Middle frontal gyrus (tissue), 1 donor: ENCODE data around the gene KMT2C.
"Not testable (repeated sequence)": the region's sequence is repeated elsewhere in the genome, so short reads cannot be mapped to it uniquely, and the experiment has no call there.

Experiments used
- DNase-seq: peaks from one replicate; pipeline ENCODE4 v3.0.0-alpha.2; 2015; ENCODE audit warnings: low spot score; ENCODE audit errors: extremely low spot score

KMT2C gene

DNA sequence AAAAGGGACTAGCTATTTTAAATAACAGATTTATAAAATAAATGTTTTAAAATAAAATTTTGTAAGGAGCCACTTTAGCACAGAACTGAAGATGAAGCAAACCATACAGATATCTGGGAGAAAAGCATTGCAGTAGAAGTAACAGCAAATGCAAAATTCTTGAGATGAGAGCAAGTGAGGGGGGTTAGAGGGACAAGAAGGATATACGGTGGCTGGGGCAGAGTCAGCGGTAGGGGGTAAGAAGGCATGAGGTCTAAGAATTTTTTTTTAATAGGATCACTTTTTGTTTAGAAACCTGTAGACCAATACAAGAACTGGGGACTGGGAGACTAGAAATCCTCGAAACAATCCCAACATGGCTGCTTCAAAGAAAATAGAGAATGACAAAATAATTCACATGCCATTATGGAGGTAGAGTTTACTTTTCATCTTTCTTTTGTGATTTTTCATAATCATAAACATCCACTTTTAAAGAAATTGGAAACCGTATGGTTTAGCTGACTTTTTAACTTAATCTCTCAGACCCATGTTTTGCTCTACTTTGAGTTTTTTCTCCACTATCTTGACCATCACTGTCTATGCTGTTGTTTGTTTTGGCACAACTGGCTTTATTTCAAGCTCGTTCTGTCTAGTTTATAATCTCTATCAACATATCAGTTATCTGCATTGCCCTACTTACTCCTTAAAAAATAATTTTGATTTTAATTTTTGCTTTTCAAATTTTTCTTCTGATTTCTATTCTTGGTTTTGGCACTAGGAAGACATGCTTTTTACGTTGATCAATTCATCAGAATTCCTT lies 73.5 kb downstream of the KMT2C start:
- no peak for DNase-seq

GRCh38 chr7:152355474-152356057 lies 80.2 kb downstream of the KMT2C start:
- no peak for DNase-seq

DNA sequence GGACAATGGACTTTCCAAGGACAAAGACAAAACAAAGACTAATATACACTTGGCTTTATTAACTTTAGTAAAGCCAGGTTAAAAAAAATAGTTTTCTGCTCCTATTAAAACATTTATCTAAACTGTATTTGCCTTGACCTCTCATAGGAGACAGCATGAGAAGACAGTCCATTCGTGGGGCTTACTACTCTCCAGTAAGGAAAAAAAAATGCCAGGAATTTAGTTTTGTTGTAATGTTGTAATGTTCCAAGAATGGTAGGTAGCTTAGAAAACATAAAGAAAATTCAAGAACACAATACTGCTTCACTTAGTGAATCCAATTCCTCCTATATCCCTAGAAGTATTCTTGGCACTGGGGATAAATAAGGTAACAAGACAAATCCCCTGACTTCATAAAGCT lies 81.7 kb downstream of the KMT2C start:
- DNase-seq: no peak

DNA sequence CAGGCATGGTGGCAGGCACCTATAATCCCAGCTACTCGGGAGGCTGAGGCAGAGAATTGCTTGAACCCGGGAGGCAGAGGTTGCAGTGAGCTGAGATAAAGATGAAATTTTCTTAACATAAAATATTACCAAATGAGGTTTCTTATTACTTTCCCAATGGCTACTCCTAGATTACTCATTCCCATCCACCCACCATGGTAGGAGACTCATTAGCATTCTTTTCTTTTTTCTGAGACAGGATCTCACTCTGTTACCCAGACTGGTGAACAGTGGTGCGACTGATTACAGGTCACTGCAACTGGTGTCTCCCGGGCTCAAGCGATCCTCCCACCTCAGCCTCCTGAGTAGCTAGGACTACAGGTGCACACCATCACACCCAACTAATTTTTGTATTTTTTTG lies 82.5 kb downstream of the KMT2C start:
- not testable (repeated sequence) for DNase-seq

DNA sequence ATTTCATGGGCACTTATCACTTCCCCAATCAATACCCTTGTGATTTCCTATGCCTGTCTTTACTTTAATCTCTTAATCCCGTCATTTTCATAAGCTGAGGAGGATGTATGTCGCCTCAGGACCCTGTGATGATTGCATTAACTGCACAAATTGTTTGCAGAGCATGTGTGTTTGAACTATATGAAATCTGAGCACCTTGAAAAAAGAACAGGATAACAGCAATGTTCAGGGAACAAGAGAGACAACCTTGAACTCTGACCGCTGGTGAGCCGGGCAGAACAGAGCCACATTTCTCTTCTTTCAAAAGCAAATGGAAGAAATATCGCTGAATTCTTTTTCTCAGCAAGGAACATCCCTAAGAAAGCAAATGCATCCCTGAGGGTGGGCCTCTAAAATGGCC lies 84.1 kb downstream of the KMT2C start:
- not testable (repeated sequence) for DNase-seq

DNA sequence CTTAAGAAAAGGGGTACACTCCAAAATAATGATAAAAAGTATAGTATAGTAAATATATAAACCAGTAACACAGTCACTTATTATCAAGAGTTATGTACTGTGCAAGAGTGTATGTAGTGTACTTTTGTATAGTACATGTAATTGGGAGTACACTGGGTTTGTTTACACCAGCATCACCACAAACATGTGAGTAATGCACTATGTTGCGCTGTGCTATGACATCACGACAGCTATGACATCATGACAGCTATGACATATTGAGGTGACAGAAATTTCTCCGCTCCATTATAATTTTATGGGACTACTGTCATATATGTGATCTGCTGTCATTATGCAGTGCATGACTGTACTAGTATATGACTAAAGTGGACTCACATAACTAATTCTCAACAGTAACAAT lies 84.6 kb downstream of the KMT2C start:
- no peak for DNase-seq

- no peak for DNase-seq
Observed at GRCh38 chr7:152347888-152348287, 87.9 kb downstream of the KMT2C start.

- no peak for DNase-seq
Observed at GRCh38 chr7:152344253-152344652, 91.5 kb downstream of the KMT2C start.

DNA sequence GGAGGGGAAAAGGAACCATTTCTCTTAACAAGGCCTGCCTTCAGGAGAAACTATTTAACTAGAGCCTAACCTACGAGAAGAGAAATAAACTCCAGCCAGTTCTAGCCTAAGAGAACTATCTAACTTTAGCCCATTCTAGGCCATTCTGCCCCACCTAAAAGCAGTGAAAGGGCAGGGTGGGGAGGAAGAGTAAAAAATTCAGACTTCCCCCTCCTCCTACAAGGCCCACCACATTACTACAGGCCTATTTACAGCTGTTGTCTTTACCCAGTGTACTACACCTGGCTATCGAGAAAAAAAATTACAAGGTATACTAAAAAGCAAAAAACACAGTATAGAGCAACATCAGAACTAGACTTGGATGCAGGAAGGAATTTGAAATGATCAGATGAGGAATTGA lies 93.0 kb downstream of the KMT2C start:
- no peak for DNase-seq

DNA sequence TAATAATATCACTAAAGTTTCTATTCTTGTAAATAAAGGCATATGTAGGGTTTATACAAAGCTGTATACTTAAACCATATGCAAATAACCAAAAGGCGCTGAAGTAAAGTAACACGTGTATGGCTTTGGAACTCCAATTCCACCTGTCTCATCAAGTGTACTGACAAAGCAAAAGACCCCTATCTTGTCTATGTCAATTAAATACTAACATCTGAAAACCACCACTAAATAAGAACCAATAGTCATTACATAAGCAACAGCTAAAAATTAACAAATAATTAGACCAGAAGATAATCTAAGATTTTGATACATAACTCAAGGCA lies 93.9 kb downstream of the KMT2C start:
- DNase-seq: no peak

DNA sequence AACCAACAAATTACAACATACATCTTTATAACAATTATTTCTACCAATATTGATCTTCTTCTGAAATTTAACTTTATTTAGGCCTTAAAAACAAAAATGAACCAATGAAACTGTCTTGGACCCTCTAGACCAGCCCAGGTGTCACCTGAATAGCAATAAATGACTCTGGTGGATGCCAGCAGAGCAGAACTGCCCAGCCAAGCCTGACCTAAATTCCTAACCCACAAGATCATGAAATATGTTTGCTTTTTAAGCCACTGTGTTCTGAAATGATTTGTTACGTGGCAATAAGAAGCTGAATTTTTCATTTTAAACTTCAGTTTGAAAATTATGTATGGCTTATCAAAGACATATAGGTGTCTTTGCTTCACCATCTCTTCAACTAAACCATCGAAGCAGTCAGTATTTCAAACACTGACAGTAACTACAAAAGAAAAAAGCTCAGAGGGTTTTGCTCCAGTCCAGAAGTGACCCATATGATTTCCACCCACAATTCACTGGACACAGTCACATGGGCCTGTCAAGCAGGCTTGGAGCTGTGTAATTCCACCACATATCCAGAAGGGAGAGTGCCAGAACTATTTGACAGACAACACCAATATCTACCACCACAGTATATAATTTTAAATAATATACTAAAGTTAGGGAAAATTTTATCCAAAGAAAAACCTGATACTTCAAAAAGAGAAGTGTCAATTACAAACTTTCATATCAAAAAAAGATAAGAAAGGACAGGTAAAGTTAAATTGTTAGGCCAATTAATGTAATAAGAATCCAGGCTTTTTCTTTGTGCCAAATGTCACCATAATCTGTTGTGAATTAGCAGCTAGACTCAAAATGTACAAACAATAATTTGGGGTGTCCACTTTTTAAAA lies 94.5 kb downstream of the KMT2C start:
- DNase-seq: no peak

- no peak for DNase-seq
Observed at GRCh38 chr7:152340161-152340560, 95.6 kb downstream of the KMT2C start.

DNA sequence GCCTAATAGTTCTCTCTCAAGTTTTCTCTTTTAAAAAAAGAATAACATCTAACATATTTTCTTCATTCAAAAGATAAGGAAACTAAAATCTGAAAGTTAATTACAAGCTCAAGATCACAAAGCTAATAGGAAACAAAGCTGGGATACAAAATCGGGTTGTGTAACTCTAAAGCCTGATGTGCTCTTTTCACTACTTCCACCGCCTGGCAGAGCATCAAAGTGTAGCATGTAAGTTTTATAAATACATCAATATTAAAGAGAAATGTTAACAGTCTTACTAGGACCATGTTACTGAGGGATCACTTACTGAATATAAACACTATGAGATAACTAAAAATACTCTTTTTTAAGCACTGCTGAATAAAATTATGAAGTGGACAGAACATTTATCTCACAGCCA lies 97.2 kb downstream of the KMT2C start:
- DNase-seq: no peak

DNA sequence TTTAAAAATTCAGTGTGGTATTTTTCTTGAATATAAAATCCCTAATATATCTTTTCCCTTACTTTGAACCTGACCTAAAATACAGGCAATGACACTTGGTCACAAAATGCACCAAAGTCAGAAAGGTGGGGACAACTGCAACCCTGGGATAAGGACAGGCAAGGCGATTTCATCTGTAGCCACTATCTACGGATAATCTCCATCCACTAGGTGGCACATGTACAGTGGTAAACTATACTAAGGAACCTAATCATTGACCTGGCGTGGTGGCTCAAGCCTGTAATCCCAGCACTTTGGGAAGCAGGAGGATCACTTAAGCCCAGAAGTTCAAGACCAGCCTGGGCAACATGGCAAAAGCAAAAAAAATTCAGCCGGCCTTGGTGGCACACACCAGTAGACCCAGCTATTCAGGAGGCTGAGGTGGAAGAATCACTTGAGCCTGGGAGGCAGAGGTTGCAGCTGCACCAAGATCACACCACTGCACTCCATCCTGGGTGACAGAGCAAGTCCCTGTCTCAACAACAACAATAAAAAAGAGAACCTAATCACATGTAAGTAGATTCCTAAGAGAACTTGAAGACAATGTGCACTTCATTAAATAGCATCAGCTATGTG lies 98.9 kb downstream of the KMT2C start:
- DNase-seq: no peak

DNA sequence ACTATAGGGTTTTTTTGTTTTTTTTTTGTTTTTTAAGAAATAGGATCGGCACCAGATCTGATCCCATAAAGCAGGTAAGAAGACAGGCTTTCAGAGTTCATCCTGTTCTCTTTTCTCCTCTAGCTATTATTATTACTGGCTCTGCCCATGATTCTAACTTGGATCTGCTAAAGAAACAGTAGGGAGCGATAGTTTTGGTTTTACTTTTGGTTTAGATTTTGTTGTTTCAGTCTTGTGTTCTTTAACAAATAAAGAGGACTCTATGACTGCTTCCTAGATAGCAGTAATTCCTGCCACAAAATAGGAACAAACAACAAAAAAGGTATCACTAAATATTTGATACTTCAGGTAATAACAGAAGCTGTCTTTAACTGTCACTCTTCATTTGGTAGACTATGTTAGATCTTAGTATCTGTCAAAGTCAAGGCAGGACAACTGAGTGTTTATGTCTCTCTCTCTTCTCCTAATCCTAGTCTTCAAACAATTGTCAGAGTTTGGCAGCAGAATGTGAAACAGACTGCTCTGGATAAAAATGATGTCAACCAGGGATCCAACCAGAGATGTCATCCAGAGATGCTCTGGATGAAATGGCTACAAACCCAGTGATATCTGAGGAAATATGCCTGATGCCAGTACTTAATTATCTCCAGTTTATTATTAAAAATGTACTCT lies 99.8 kb downstream of the KMT2C start:
- no peak for DNase-seq

- no peak for DNase-seq
Observed at GRCh38 chr7:152333134-152333533, 102.7 kb downstream of the KMT2C start.

- no peak for DNase-seq
Observed at GRCh38 chr7:152330827-152331226, 105.0 kb downstream of the KMT2C start.

GRCh38 chr7:152329469-152329868 lies 106.3 kb downstream of the KMT2C start:
- no peak for DNase-seq

DNA sequence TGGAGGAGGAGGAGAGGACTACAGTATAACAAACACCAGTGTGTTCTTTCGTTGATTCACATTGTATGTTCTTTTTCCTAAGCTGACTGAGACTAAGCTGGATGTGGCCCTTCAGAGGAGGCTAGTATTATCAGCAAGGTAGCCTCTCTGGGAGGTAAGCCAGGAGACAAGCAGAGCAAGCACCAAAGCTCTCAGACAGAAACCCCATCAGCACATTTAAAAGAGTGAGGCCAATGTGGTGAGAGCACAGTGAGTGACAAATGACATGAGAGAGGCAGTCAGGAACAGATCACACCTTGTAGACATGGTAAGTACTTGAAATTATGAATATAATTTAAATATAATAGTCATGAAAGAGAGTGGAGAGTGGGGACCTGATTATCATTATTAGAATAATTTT lies 107.6 kb downstream of the KMT2C start:
- no peak for DNase-seq

GRCh38 chr7:152315845-152316244 lies 120.0 kb downstream of the KMT2C start:
- DNase-seq: no peak

GRCh38 chr7:152313831-152314604 lies 121.8 kb downstream of the KMT2C start:
- DNase-seq: no peak
